ENCODE results near the gene UNKL. TPM values are rescaled to one million over a fixed set of nuclear protein-coding genes. Genes with fewer than 3 reads are reported as not detected.

The UNKL gene
- total and polyA plus RNA-seq, 8 donors = 4.8 to 75.0 (median 28.2) TPM

- TF ChIP-seq CTCF (IDR thresholded peaks at IDR 0.05) (no peak), POLR2AphosphoS5 (IDR thresholded peaks at IDR 0.05) (no peak), EP300 (IDR thresholded peaks at IDR 0.05) (no peak), POLR2A (IDR thresholded peaks at IDR 0.05) (no peak)
- Histone ChIP-seq H3K9me3 (no peaks in the 10 kb centered on the region), H3K27ac (no peak overlapping the region), H3K4me3 (no peak overlapping the region), H3K36me3 (peaks cover 49 to 67% (median 63%) of the 10 kb centered on the region in 4 donors), H3K4me1 (peaks cover 30 to 46% (median 44%) of the 10 kb centered on the region in 4 donors), H3K27me3 (no peaks in the 10 kb centered on the region)
- 87 to 94% (median 89%) methylated on average over 30 to 38 of the region's 38 CpGs for WGBS, 5 donors
- DNase-seq = no peak
- intact Hi-C loops (cut with DNase I; ENCODE audit: low total_unique reads) = no loop called here
Observed at GRCh38 chr16:1313721-1314369, 100.7 kb downstream of the UNKL start.

Other genes starting within 250 kb of the UNKL start
- 10 to 100 TPM in 1 of 5 donors, not detected in 4; 22.9 TPM for gene TPSG1, start 189.4 kb downstream of the UNKL start, total RNA-seq
- 1 to 10 TPM in 1 of 3 donors, under 1 TPM in 1, not detected in 1; 0.10 to 1.2 TPM for gene TPSG1, start 189.4 kb downstream of the UNKL start, polyA plus RNA-seq
- 100 to 1,000 TPM in 2 of 5 donors, 10 to 100 TPM in 1, 1 to 10 TPM in 1, not detected in 1; 1.8 to 158 (median 70.5) TPM for gene TPSB2, start 184.5 kb downstream of the UNKL start, total RNA-seq
- 100 to 1,000 TPM in 1 of 3 donors, 10 to 100 TPM in 2; 19.0 to 164 (median 47.9) TPM for gene TPSB2, start 184.5 kb downstream of the UNKL start, polyA plus RNA-seq
- 100 to 1,000 TPM in 3 of 5 donors, 10 to 100 TPM in 2; 15.4 to 202 (median 110) TPM for gene TPSAB1, start 174.0 kb downstream of the UNKL start, total RNA-seq
- gene TPSAB1, start 174.0 kb downstream of the UNKL start, polyA plus RNA-seq = 100 to 1,000 TPM in 1 of 3 donors, 10 to 100 TPM in 2; 16.9 to 115 (median 32.1) TPM
- 1 to 10 TPM in 1 of 5 donors, not detected in 4; 7.6 TPM for gene TPSD1, start 158.6 kb downstream of the UNKL start, total RNA-seq
- gene TPSD1, start 158.6 kb downstream of the UNKL start, polyA plus RNA-seq = 1 to 10 TPM in 2 of 3 donors, under 1 TPM in 1; 0.70 to 6.4 (median 2.6) TPM
- gene UBE2I, start 105.1 kb downstream of the UNKL start, total RNA-seq = 10 to 100 TPM; 42.0 to 71.0 (median 48.0) TPM
- 10 to 100 TPM; 42.2 to 48.2 (median 42.6) TPM for gene UBE2I, start 105.1 kb downstream of the UNKL start, polyA plus RNA-seq
- gene BAIAP3, start 81.1 kb downstream of the UNKL start, total RNA-seq = 10 to 100 TPM in 1 of 5 donors, 1 to 10 TPM in 4; 3.7 to 94.7 (median 6.7) TPM
- 1 to 10 TPM; 1.5 to 3.6 (median 2.5) TPM for gene BAIAP3, start 81.1 kb downstream of the UNKL start, polyA plus RNA-seq
- 100 to 1,000 TPM in 1 of 5 donors, 10 to 100 TPM in 3, 1 to 10 TPM in 1; 9.3 to 441 (median 41.1) TPM for gene TSR3, start 62.8 kb downstream of the UNKL start, total RNA-seq
- gene TSR3, start 62.8 kb downstream of the UNKL start, polyA plus RNA-seq = 10 to 100 TPM; 65.6 to 74.5 (median 71.9) TPM
- 10 to 100 TPM; 32.5 to 87.9 (median 42.0) TPM for gene GNPTG, start 62.8 kb downstream of the UNKL start, total RNA-seq
- 10 to 100 TPM; 30.0 to 56.1 (median 30.4) TPM for gene GNPTG, start 62.8 kb downstream of the UNKL start, polyA plus RNA-seq
- gene UQCC4, start 6.0 kb upstream of the UNKL start, total RNA-seq = 10 to 100 TPM in 2 of 5 donors, 1 to 10 TPM in 1, not detected in 2; 3.3 to 21.1 (median 16.3) TPM
- gene UQCC4, start 6.0 kb upstream of the UNKL start, polyA plus RNA-seq = 10 to 100 TPM; 21.0 to 22.8 (median 21.2) TPM
- 10 to 100 TPM in 1 of 5 donors, 1 to 10 TPM in 1, not detected in 3; 2.0 to 21.4 TPM for gene PERCC1, start 16.4 kb upstream of the UNKL start, total RNA-seq
- 1 to 10 TPM in 1 of 3 donors, not detected in 2; 3.3 TPM for gene PERCC1, start 16.4 kb upstream of the UNKL start, polyA plus RNA-seq
- not detected for gene CCDC154, start 29.9 kb upstream of the UNKL start, total RNA-seq
- 1 to 10 TPM in 2 of 3 donors, under 1 TPM in 1; 0.31 to 4.5 (median 3.1) TPM for gene CCDC154, start 29.9 kb upstream of the UNKL start, polyA plus RNA-seq
- gene CLCN7, start 60.3 kb upstream of the UNKL start, total RNA-seq = 100 to 1,000 TPM in 2 of 5 donors, 10 to 100 TPM in 3; 47.2 to 489 (median 69.1) TPM
- 10 to 100 TPM in 2 of 3 donors, 1 to 10 TPM in 1; 8.7 to 36.5 (median 27.3) TPM for gene CLCN7, start 60.3 kb upstream of the UNKL start, polyA plus RNA-seq
- not detected for gene PTX4, start 74.2 kb upstream of the UNKL start, total RNA-seq
- gene PTX4, start 74.2 kb upstream of the UNKL start, polyA plus RNA-seq = not detected
- 100 to 1,000 TPM in 2 of 5 donors, 10 to 100 TPM in 3; 23.5 to 107 (median 29.8) TPM for gene TELO2, start 78.7 kb upstream of the UNKL start, total RNA-seq
- gene TELO2, start 78.7 kb upstream of the UNKL start, polyA plus RNA-seq = 10 to 100 TPM; 12.4 to 53.6 (median 34.4) TPM
- gene TMEM204, start 119.0 kb upstream of the UNKL start, total RNA-seq = 10 to 100 TPM in 3 of 5 donors, 1 to 10 TPM in 2; 2.7 to 45.8 (median 15.2) TPM
- gene TMEM204, start 119.0 kb upstream of the UNKL start, polyA plus RNA-seq = 10 to 100 TPM; 10.2 to 20.5 (median 19.9) TPM
- 10 to 100 TPM in 3 of 5 donors, 1 to 10 TPM in 2; 4.7 to 19.7 (median 17.4) TPM for gene IFT140, start 197.4 kb upstream of the UNKL start, total RNA-seq
- gene IFT140, start 197.4 kb upstream of the UNKL start, polyA plus RNA-seq = 1 to 10 TPM; 5.8 to 8.5 (median 8.0) TPM
- gene CRAMP1, start 197.7 kb upstream of the UNKL start, total RNA-seq = 10 to 100 TPM in 4 of 5 donors, 1 to 10 TPM in 1; 9.9 to 28.1 (median 14.6) TPM
- gene CRAMP1, start 197.7 kb upstream of the UNKL start, polyA plus RNA-seq = 1 to 10 TPM; 3.4 to 4.6 (median 4.6) TPM